Ecto neural progenitor cell (in vitro differentiated cells): ENCODE data around the gene OR2D2.
"Not testable (repeated sequence)": the region's sequence is repeated elsewhere in the genome, so short reads cannot be mapped to it uniquely, and the experiment has no call there.

Experiments used
- DNase-seq: peaks from one replicate; pipeline ENCODE4 v3.0.0-alpha.2; 2018; ENCODE audit warnings: low spot score

Gene OR2D2

GRCh38 chr11:6882751-6883150 lies 9.5 kb downstream of the OR2D2 start:
- DNase-seq, result no peak

DNA sequence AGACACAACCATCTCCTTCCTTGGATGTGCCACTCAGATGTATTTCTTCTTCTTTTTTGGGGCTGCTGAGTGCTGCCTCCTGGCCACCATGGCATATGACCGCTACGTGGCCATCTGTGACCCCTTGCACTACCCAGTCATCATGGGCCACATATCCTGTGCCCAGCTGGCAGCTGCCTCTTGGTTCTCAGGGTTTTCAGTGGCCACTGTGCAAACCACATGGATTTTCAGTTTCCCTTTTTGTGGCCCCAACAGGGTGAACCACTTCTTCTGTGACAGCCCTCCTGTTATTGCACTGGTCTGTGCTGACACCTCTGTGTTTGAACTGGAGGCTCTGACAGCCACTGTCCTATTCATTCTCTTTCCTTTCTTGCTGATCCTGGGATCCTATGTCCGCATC lies 15.4 kb downstream of the OR2D2 start:
- DNase-seq, result no peak

DNA sequence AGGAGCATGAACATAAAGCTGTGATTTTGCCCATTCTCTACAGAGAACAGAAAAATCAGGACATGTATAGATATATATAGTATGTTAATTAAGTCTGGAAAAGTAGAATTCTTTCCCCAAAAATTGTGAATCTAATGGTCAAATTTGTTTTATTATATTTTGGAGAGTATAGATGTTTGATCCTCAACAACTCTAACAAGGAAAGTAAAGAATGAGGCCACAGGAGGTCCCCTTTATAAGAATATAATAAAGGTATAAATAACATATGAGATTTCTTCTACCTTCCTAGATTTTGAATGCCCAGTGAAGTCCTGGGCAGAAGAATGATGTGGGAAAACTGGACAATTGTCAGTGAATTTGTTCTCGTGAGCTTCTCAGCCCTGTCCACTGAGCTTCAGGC lies 16.0 kb downstream of the OR2D2 start, which contains the start of gene OR10A4:
OR10A4 (plus strand) TSS at position 301 of the 400 bp plus-strand sequence; CDS start at position 324, 23 bp downstream.
- DNase-seq, result no peak

GRCh38 chr11:6875761-6876160 lies 16.5 kb downstream of the OR2D2 start:
- no peak for DNase-seq

GRCh38 chr11:6871278-6871677 lies 21.0 kb downstream of the OR2D2 start:
- DNase-seq, result no peak

DNA sequence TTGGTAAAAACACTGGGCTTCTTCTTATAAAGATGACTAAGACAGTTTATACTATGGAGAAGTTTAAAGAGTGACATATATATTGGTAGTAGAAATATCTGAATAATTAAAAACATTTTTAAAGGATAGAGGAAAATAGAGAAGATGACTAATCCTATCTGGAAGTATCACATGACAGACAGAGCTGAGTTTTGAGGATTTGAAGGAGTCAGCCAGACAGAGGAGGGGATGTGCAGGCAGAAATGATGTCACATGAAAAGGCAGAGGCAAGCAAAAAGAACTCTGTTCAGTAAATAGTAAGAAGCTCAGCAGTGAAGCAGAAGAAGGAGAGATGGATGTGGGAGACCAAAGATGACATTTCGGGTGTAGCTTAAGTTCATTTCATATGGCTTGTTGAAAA lies 27.9 kb downstream of the OR2D2 start:
- no peak for DNase-seq

DNA sequence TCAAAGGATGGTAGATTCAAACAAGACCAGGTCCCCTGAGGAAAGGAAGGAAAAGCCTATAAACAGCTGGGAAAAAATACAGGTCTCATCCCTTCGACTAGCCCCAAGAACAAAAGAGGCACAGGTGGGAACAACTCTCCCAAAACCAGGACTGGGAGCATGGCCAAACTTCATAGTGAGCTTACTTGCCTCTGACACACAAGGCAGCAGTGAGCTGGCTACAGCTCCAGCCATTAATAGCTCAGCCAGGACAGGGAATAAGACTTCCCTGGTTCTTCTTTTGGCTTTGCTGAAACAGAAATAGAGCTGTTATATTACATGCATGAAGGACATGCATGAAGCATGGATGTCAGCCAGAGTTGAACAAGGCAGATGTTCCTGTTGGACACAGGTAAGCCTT lies 29.3 kb downstream of the OR2D2 start, which contains the start of gene OR10A2:
OR10A2 (plus strand) TSS at position 97 of the 400 bp plus-strand sequence. CDS start 6,698 bp downstream, outside the sequence.
- no peak for DNase-seq

- no peak for DNase-seq
Measured at GRCh38 chr11:6856871-6857270, 35.4 kb downstream of the OR2D2 start.

DNA sequence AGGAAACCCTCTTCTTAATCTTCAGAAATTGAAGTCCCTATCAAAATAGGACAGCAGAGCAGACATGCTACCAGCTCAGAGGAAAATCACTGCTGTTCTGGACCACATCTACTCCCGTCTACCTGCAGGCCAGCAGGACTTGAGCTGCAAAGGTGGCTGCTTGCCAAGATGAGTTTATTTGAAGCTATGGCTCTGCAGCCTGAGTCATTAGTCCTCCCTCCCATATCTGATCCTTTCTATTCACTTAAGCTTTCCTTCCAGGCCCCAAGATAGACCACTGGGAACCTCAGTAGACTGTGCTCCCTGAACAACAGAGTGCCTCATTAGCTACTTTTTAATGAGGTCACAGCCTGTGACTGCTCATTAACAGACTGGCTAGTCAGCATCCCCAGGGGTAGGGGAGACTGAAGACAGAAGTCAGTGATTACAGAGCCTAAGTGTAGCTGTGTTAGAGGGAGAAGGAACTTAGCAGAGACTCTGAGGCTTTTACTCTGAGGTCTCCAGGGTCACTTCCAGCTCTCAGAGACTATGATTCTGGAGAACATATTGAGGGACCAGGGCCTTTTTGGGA lies 36.2 kb downstream of the OR2D2 start:
- DNase-seq, result no peak

GRCh38 chr11:6854801-6855200 lies 37.5 kb downstream of the OR2D2 start:
- DNase-seq, result not testable (repeated sequence)

DNA sequence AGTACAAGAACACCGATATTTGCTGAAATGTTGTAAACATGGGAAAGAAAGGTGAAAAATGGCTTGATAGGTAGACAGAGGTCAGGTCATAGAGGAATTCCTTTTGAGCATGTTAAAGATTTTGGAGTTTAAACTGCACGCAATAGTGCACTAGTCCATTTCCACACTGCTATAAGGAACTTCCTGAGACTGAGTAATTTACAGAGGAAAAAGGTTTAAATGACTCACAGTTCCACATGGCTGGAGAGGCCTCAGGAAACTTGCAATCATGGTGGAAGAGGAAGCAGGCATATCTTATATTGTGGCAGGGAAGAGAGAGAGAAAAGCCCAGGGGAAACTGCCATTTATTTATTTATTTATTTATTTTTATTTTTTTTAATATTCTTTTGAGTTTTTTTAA lies 41.8 kb downstream of the OR2D2 start:
- DNase-seq, result no peak

- DNase-seq, result no peak
Measured at GRCh38 chr11:6845383-6845782, 46.9 kb downstream of the OR2D2 start, which contains the start of gene OR10A5. OR10A5 (plus strand) TSS chr11:6845683; CDS start chr11:6845683, 0 bp downstream.

GRCh38 chr11:6844356-6844755 lies 47.9 kb downstream of the OR2D2 start:
- no peak for DNase-seq

DNA sequence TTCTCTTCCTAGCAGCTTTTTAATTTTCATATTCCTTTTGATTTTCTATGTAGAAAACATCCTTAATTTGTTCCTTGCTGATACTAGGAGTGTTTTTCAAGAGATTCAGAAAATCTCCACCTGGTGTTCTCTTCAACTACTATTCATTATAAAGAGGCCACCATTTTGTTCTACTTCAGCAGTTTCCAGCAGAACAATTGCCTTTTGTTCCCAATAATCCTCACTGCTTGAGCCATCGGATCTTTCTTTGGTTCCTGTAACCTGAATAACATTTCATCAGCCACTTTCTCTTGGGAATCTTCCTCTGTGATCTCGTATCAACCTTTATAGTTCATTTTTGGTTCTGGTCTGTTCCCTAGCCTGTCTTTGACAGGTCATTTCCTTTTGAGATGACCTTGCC lies 48.6 kb downstream of the OR2D2 start:
- DNase-seq, result no peak

- DNase-seq, result no peak
Measured at GRCh38 chr11:6841694-6842093, 50.6 kb downstream of the OR2D2 start.
